SK-N-SH (cell line): ENCODE measurements around the gene SUV39H2.

ENCODE experiments used
- CHD2 ChIP-seq: fragments of 150-350 bp; IDR thresholded peaks from 2 replicates; pipeline ENCODE4 v1.6.1; 2018; ENCODE audit warnings: low read length; ENCODE audit not compliant: partially characterized antibody
- EZH2phosphoT487 ChIP-seq: fragments of 200-600 bp; sonication (generic); IDR thresholded peaks from 2 replicates; pipeline ENCODE4 v1.6.1; 2017; ENCODE audit warnings: low read depth, mixed run types, mild to moderate bottlenecking, antibody characterized with exemption, moderate library complexity, borderline replicate concordance
- GABPA ChIP-seq: IDR thresholded peaks from 2 replicates; pipeline ENCODE4 v1.4.0; 2012; ENCODE audit warnings: low read depth, mild to moderate bottlenecking
- RAD21 ChIP-seq: IDR thresholded peaks from 2 replicates; pipeline ENCODE4 v1.6.1; 2012; ENCODE audit warnings: mild to moderate bottlenecking, low read length
- RCOR1 ChIP-seq: fragments of 150-350 bp; IDR thresholded peaks from 2 replicates; pipeline ENCODE4 v1.6.1; 2017; ENCODE audit warnings: antibody characterized with exemption, low read length
- RFX5 ChIP-seq: IDR thresholded peaks from 2 replicates; pipeline ENCODE4 v1.6.1; 2012; ENCODE audit warnings: mild to moderate bottlenecking, improper control_type of control experiment, low read length
- TEAD4 ChIP-seq: IDR thresholded peaks from 2 replicates; pipeline ENCODE4 v1.4.0; 2012; ENCODE audit warnings: mild to moderate bottlenecking, borderline replicate concordance; ENCODE audit not compliant: insufficient read depth
- TF ChIP-seq, protein P1 (sequence below): fragments of 200-600 bp; sonication (generic); IDR thresholded peaks from 2 replicates; pipeline ENCODE4 v1.6.1; 2017; ENCODE audit warnings: antibody characterized with exemption, mild to moderate bottlenecking, moderate library complexity
- TF ChIP-seq, protein P2 (sequence below): IDR thresholded peaks from 2 replicates; pipeline ENCODE4 v1.4.0; 2012; ENCODE audit warnings: low read depth
- TF ChIP-seq, protein P3 (sequence below): IDR thresholded peaks from 2 replicates; pipeline ENCODE4 v1.6.1; 2012; ENCODE audit warnings: mild to moderate bottlenecking, low read depth, low read length, moderate library complexity
- TF ChIP-seq, protein P4 (sequence below): IDR thresholded peaks from 2 replicates; pipeline ENCODE4 v1.4.0; 2012; ENCODE audit warnings: low read depth, borderline replicate concordance

DNA sequence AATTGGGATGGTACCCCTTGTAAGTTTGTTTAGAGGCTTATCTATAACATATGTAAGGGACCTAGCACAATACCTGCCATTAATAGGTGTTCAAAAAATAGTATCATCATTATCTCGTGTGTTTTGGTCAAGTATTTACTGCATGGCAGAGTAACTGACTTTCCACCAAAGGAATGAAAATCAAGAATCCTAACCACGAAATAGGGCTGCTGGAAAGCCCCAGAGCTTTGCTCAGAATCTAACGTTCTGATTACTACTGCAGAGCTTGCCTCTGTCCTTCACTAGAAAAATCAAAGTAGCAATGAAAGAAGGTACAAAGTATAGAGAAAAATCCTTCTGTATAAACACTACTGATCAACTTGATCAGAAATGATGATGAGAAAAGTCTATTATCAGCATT, 40.3 kb downstream of the SUV39H2 start:
- no peak for TF ChIP-seq TEAD4
- TF ChIP-seq RCOR1: no peak
- TF ChIP-seq, protein P1, sequence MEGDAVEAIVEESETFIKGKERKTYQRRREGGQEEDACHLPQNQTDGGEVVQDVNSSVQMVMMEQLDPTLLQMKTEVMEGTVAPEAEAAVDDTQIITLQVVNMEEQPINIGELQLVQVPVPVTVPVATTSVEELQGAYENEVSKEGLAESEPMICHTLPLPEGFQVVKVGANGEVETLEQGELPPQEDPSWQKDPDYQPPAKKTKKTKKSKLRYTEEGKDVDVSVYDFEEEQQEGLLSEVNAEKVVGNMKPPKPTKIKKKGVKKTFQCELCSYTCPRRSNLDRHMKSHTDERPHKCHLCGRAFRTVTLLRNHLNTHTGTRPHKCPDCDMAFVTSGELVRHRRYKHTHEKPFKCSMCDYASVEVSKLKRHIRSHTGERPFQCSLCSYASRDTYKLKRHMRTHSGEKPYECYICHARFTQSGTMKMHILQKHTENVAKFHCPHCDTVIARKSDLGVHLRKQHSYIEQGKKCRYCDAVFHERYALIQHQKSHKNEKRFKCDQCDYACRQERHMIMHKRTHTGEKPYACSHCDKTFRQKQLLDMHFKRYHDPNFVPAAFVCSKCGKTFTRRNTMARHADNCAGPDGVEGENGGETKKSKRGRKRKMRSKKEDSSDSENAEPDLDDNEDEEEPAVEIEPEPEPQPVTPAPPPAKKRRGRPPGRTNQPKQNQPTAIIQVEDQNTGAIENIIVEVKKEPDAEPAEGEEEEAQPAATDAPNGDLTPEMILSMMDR: no peak
- no peak for TF ChIP-seq EZH2phosphoT487
- TF ChIP-seq GABPA: no peak
- TF ChIP-seq, protein P2, sequence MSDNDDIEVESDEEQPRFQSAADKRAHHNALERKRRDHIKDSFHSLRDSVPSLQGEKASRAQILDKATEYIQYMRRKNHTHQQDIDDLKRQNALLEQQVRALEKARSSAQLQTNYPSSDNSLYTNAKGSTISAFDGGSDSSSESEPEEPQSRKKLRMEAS: no peak
- no peak for TF ChIP-seq CHD2
- TF ChIP-seq, protein P3, sequence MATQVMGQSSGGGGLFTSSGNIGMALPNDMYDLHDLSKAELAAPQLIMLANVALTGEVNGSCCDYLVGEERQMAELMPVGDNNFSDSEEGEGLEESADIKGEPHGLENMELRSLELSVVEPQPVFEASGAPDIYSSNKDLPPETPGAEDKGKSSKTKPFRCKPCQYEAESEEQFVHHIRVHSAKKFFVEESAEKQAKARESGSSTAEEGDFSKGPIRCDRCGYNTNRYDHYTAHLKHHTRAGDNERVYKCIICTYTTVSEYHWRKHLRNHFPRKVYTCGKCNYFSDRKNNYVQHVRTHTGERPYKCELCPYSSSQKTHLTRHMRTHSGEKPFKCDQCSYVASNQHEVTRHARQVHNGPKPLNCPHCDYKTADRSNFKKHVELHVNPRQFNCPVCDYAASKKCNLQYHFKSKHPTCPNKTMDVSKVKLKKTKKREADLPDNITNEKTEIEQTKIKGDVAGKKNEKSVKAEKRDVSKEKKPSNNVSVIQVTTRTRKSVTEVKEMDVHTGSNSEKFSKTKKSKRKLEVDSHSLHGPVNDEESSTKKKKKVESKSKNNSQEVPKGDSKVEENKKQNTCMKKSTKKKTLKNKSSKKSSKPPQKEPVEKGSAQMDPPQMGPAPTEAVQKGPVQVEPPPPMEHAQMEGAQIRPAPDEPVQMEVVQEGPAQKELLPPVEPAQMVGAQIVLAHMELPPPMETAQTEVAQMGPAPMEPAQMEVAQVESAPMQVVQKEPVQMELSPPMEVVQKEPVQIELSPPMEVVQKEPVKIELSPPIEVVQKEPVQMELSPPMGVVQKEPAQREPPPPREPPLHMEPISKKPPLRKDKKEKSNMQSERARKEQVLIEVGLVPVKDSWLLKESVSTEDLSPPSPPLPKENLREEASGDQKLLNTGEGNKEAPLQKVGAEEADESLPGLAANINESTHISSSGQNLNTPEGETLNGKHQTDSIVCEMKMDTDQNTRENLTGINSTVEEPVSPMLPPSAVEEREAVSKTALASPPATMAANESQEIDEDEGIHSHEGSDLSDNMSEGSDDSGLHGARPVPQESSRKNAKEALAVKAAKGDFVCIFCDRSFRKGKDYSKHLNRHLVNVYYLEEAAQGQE: no peak
- no peak for TF ChIP-seq RFX5
- TF ChIP-seq, protein P4, sequence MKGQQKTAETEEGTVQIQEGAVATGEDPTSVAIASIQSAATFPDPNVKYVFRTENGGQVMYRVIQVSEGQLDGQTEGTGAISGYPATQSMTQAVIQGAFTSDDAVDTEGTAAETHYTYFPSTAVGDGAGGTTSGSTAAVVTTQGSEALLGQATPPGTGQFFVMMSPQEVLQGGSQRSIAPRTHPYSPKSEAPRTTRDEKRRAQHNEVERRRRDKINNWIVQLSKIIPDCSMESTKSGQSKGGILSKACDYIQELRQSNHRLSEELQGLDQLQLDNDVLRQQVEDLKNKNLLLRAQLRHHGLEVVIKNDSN: no peak
- TF ChIP-seq RAD21: no peak
